Gastrocnemius medialis (tissue), 4 donors: ENCODE results near the gene TMX3.

ENCODE experiments used
- POLR2A ChIP-seq, 2 donors: fragments of 450-650 bp; IDR thresholded peaks; one replicate each; pipeline ENCODE4 v1.6.1; 2017; ENCODE audit warnings: antibody characterized with exemption in 2 of 2, mild to moderate bottlenecking in 2 of 2, moderate library complexity in 2 of 2
- TF ChIP-seq, protein P1 (sequence below), 5 experiments: fragments of 450-650 bp in 3 of 5; fragments of 200-600 bp in 2 of 5; sonication (generic) in 2 of 5; IDR thresholded peaks in 4 of 5; conservative IDR thresholded peaks in 1 of 5; 1 replicate in 4 of 5; 2 replicates in 1 of 5; pipeline ENCODE4 v1.5.1; 2016 to 2019; ENCODE audit warnings: antibody characterized with exemption in 5 of 5, mild to moderate bottlenecking in 3 of 5, moderate library complexity in 3 of 5

DNA sequence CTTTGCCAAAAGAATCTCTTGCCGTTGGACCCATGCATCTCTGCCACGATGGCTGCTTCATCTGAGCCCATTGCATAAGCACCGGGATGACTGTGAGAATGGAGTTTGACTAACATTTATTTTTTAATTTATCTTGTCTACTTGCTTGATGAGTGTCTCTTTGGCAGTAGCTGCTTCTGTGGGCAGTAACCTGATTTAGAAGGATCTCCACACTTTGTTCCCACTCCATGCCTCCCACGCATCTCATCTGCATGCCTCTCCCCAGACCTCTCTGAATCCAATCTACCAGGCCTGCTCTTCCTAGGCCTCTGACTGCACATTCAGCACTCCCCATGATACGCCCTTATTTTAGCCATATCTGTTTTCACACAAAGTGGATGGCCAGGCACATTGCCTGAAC lies 23.7 kb upstream of the TMX3 start:
- TF ChIP-seq, protein P1, sequence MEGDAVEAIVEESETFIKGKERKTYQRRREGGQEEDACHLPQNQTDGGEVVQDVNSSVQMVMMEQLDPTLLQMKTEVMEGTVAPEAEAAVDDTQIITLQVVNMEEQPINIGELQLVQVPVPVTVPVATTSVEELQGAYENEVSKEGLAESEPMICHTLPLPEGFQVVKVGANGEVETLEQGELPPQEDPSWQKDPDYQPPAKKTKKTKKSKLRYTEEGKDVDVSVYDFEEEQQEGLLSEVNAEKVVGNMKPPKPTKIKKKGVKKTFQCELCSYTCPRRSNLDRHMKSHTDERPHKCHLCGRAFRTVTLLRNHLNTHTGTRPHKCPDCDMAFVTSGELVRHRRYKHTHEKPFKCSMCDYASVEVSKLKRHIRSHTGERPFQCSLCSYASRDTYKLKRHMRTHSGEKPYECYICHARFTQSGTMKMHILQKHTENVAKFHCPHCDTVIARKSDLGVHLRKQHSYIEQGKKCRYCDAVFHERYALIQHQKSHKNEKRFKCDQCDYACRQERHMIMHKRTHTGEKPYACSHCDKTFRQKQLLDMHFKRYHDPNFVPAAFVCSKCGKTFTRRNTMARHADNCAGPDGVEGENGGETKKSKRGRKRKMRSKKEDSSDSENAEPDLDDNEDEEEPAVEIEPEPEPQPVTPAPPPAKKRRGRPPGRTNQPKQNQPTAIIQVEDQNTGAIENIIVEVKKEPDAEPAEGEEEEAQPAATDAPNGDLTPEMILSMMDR (IDR thresholded peaks at IDR 0.05 in 4 of 5, conservative IDR thresholded peaks at IDR 0.05 in 1 of 5): no peak
- TF ChIP-seq POLR2A (IDR thresholded peaks at IDR 0.05): no peak
